ENCODE data around the gene LYRM4.

Gene LYRM4

GRCh38 chr6:5172041-5172653 is 88.6 kb downstream of the LYRM4 start:
- DNase-seq, result no peak

GRCh38 chr6:5167501-5167900 is 93.2 kb downstream of the LYRM4 start:
- DNase-seq, result no peak

DNA sequence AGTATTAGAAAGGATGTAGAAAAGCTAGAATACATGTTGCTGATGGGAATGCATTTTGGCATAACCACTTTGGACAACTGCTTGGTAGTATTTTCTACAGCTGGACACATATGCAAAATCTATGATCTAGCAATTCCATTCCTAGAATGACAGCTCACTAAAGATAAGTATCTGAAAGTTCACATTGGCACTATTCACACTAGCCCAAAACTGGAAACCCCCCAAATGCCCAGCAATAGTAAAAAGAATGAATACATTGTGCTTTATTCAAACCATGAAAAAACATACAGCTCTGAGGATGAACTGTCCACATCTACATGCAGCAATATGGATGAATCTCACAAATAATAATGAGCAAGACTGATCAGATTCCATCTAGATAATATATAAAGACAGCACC is 96.7 kb downstream of the LYRM4 start:
- DNase-seq, result no peak

DNA sequence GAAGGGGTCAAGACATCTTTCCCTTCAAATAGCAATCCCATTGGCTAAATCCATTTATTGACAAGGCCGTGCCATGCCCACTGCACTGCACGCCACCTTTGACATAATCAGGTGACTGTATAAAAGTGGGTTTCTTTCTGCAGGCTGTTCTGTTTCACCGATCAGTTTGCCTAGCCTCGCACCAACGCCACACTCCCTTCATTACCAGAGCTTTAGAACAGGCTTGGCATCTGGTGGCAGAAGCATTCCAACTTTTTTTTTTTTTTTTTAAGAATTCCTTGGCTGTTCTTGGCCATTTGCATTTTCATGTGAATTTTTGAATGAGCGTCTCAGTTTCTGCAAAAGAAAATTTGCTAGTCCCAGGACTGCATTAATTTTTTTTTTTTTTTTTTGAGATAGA is 97.5 kb downstream of the LYRM4 start:
- no peak for DNase-seq

- no peak for DNase-seq
Measured at GRCh38 chr6:5162355-5162754, 98.4 kb downstream of the LYRM4 start.

- no peak for DNase-seq
Measured at GRCh38 chr6:5160206-5160605, 100.5 kb downstream of the LYRM4 start.

DNA sequence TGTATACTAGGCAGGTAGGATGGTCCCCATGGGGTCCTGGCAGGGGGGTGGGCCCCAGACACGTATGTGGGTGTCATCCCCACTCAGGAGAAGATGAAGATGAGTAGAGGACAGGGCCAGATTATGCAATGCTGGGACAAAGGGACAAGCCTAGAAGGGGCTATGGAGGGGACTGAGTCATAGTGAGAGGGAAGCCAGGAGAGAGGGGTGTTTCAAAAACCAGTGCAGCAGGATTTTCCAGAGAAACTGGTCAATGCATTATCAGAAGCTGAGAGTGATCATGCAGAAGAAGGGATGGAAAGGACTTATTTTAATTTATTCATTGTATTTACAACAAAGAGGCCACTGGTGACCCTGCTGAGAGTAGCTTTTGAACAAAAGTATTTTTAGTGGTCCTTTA is 101.6 kb downstream of the LYRM4 start:
- DNase-seq, result no peak

DNA sequence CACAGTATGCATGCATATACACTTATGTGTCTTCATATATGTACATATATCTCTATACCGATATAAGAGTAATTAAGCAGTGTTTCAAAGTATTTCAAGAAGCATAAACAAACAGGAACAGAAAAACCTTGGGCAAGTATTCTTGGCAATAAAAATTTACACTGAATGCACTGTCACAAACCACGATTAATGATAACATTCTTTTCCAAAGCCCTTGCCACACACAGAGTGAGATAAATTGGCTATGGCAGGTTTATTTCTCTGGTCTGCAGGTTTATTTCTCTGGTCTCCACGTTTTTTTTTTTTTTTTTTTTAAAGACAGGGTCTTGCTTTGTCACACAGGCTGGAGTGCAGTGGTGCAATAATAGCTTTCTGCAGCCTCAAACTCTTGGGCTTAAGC is 102.6 kb downstream of the LYRM4 start:
- DNase-seq, result no peak

GRCh38 chr6:5157621-5158138 is 103.1 kb downstream of the LYRM4 start:
- DNase-seq, result no peak

DNA sequence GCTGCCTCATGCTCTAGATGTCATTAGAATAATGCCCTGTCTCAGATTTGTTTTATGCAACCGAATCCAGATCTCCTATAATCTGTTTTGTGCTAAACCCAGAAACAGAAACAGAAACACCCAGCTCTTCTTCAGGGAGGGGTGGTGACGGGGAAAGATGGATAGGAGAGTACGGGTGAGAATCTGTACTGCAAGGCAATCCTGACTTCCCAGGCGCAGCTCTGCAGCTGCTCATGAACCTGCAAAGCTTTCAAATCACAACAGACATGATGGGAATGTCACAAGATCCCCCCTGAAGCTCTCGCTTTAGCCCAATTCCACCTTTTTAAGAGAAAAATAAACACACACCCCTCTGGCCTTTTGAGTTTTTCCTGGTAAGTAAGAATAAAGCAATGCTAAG is 104.1 kb downstream of the LYRM4 start:
- no peak for DNase-seq

DNA sequence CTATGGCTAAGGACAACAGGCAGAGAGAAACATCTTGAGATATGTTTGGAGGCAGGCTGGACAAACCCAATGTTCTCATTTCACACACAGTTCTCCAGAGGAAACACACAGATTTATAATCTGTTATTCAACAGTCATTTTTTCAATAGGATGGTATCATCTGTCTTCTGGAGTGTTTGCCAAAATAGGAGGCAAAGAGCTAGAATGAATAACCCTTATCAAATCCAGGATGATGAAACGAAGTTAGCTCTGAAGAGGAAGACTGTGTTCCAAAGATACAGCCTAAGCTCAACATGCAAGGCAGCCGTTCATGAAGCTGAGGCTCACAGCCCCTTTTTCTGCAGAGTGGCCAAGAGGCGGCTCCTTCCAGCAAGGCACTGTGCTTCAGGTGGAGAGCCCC is 104.8 kb downstream of the LYRM4 start:
- DNase-seq, result no peak

DNA sequence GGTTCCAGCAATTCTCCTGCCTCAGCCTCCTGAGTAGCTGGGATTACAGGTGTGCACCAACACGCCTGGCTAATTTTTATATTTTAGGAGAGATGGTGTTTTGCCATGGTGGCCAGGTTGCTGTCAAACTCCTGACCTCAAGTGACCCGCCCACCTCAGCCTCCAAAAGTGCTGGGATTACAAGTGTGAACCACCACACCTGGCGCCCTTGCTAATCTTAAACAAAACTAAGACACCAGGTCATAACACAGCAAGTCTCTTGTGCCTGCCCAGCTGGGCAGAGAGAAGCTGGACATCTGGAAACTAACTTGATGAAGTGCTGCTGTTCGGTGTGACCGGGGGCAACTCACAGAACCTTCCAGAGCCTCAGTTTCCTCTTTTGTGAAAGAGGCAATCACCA is 107.6 kb downstream of the LYRM4 start:
- no peak for DNase-seq

DNA sequence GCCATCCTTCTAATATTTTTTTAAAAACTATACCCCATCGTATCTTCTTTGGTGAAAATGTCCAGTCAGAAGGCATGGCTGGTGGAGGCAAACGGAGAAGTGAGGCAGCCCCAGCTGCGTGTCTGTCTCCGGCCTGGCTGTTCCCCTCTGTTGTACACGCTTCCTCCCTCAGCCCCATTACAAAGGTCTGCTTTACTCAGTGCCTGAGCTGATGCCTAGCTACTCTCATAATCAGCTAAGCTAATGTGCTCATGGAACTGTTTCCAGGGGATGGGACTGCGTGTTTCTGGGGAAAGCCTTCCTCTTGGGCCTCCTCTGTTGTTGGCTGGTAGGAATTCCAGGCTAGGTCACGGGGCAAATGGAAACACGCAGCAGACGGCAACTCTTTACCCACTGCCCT is 108.3 kb downstream of the LYRM4 start:
- no peak for DNase-seq

- DNase-seq, result no peak
Measured at GRCh38 chr6:5151955-5152401, 108.8 kb downstream of the LYRM4 start.

DNA sequence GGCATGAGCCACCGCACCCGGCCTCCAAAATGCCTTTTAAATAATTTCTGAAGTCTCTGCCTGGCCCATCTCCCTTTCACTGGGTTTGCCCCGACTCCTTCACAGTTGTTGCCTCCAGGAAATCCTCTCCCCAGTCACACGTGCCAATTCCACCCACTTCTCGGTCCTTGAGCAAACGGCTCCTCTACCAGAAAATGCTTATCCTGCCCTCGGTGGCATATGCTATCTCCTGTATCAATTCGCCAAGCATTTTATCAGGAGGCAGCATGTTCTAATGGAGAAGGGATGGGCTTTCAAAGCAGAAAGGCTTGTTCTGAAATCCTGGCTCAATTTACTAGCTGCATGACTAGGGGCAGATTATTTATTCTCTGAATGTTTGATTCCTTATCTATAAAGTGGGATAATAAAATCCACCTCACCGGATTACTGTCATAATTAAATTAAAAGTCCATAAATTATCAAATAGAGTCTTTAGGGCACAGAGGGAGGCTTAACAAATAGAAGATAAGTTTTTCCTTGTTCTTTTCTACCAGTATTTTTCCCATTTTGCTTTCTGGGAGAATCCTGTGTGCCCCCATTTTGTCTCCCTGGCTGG is 109.3 kb downstream of the LYRM4 start:
- no peak for DNase-seq

DNA sequence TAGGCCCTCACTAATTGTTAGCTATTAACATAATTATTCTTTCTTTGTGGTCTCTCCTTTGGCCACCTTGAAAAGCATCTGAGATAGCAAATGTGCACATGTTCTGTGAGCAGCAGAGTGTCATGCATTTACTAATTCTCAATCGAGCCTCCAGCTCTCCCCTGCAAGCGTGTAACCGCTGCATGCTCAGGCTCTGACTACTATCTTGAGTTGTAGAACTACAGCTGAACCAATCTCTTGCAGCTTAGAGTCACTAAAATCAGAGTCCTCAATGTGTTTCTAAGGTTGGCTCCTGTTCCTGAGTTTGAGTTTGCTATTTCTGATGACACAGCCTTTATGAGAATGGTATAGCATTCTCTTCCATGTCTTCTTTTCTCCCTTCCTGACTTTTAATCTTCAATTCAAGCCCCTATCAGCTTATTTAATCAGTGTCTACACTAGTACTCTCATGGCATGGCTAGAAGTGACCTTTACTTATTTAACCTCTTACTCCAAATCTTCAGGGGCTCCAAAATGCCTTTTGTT is 110.1 kb downstream of the LYRM4 start:
- no peak for DNase-seq

GRCh38 chr6:5149891-5150290 is 110.9 kb downstream of the LYRM4 start:
- DNase-seq, result no peak

DNA sequence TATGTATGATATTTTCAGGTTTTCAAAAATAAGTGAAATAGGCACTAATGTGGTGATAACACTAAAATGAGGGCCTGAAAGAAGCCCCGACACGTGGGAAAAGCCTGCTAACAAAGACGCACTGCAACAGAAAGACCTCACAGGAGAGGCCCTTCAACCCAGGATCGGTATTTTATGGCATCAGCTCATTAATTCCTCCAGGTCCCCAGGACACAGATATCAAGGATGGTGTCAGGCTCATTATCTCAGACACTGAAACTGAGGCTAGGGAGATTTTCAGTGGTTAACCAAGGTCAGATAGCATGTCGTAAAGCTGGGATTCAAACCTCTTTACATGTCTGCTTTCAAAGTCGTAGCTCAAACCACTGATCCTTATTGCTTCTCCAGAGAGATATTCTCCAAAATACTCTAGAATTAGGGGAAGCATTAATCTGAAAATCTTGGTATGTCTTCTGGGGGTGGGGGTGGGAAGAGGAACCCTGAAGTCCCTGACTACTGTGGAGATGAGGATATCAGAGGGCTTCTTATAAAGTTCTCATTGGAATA is 111.5 kb downstream of the LYRM4 start:
- DNase-seq, result no peak

GRCh38 chr6:5146398-5146797 is 114.4 kb downstream of the LYRM4 start:
- DNase-seq, result no peak

DNA sequence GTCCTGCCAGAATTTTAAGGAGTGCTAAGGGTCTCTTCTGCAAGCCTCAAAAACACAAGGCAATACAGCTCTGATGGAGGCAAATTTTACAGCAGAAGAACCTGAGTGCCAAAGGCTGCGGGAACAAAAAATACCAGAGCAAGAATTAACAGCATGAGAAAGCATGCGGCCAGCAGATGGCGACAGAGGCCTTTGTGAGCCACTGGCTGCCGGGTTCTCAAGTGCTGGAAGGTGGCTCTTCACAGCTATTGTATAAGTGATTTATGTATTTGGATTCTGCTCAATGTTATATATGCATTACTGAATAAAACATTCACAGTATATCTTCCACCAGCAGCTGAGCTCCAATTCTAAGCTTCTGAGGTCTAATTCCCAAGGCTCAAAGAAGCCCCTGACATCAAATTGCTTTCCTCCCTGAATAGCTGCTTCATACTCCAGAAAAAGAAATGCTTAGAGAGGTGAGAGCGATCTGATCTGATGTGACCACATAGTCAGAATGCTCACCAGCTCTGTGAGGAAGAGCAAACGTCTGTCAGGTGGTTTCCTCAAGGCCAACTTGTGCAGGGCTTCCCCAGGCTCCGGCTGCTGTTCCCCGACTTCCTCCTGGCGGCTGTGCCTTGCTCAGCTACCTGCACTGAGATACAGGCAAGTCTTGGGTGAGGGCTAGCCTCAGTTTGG is 117.0 kb downstream of the LYRM4 start:
- peak; percentile 74 to 84 for DNase-seq

DNA sequence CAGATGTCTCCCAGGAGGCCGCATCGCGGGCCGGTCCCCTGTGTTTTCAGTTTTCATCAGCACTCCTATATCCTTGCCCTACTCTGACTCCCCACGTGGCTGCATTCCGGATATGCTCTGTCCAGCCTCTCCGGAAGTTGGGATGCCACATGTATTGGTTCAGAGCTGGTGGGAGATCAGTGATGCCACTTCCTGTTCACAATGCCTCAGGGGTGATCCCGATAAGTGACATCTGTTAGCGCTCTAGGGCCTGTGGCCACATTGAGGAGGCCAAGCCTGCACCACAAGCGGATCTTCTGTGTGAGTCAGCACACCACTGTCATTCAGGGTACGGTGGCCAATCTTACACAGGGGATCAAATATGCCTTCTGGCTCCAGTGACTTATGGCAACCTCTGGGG is 117.8 kb downstream of the LYRM4 start:
- no peak for DNase-seq

- no peak for DNase-seq
Measured at GRCh38 chr6:5142131-5142530, 118.6 kb downstream of the LYRM4 start.

GRCh38 chr6:5141046-5141445 is 119.7 kb downstream of the LYRM4 start:
- DNase-seq, result no peak

All from inflammatory macrophage (primary cell).